ENCODE data around the gene TVP23C. TPM values are rescaled to one million over a fixed set of nuclear protein-coding genes. Genes with fewer than 3 reads are reported as not detected.

Gene TVP23C
- total and polyA plus RNA-seq, 2 donors (not counting 3 experiments of a cell fraction or from before 2014, with no cell fraction given): 6.4 to 36.3 TPM

DNA sequence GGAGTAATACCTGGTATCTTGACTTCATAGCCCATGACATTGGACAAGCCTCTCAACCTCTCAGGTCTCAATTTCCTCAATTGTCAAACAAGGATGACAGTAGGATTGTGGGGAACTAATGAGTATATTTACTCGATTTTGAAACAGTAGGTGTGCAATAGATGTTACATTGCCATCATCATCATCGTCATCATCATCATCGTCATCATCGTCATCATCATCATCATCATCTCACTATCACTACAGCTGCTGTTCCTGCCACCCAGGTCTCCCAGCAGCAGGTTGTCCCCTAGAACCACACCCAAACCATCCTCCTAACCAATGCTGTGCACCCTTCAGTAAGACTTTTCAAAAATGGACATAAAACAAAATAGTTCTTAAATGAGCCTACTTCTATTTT, 71.1 kb downstream of the TVP23C start:
- BruUV-seq (replicated peaks): no TSS peak
- ChIA-PET POLR2A (no interaction called here), CTCF (interaction anchor here (1.1 to 5.6 kb wide), 3 partner anchors 10 to 55 kb away, joined by 3 to 42 read pairs (median 11); no protein-coding TSS in a partner anchor)
- Histone ChIP-seq H3K4me3 (replicated peaks in 1 of 3; ENCODE audit: insufficient read depth in 1 of 3, low read depth in 1 of 3, low read length in 3 of 3) (no peak overlapping the region), H3K9ac (replicated peaks; ENCODE audit: extremely low read depth, insufficient read depth, low read length) (no peak overlapping the region), H3K4me2 (ENCODE audit: insufficient read depth, low read length) (no peak overlapping the region), H3K27ac (ENCODE audit: insufficient read depth, low read depth, low read length) (peak overlapping the region; percentile 91), H3K9me1 (replicated peaks; ENCODE audit: control insufficient read depth, extremely low read depth, insufficient read depth, low read length) (no peaks in the 10 kb centered on the region), H4K20me1 (replicated peaks; ENCODE audit: control insufficient read depth, extremely low read depth, insufficient read depth, low read length) (no peaks in the 10 kb centered on the region), H3K4me1 (ENCODE audit: control insufficient read depth, extremely low read depth, insufficient read depth, low read length) (peaks cover 23% of the 10 kb centered on the region), H3K27me3 (ENCODE audit: control insufficient read depth in 2 of 2, insufficient read depth in 2 of 2, low read length in 2 of 2) (no peaks in the 10 kb centered on the region), H2AFZ (ENCODE audit: low read depth, low read length) (no peak overlapping the region), H3K36me3 (ENCODE audit: control insufficient read depth in 2 of 2, extremely low read depth in 1 of 2, insufficient read depth in 2 of 2, low read length in 2 of 2) (peaks cover 0 to 4% of the 10 kb centered on the region in 2 experiments), H3K9me3 (replicated peaks; ENCODE audit: control insufficient read depth, insufficient read depth, low read length) (no peaks in the 10 kb centered on the region), H3K79me2 (ENCODE audit: control insufficient read depth, insufficient read depth, low read length) (no peaks in the 10 kb centered on the region)
- dilution Hi-C loops (cut with MboI; ENCODE audit: extremely low pct_ligation_motif_present, low sequenced_read_pairs): no loop called here
- FAIRE-seq (no peak), DNase-seq (ENCODE audit: low read depth, low spot score) (no peak)
- intact Hi-C loops (cut with micrococcal nuclease): loop anchor here (5.0 kb wide), 1 partner anchor 95 kb away; no protein-coding TSS in a partner anchor
- TF ChIP-seq, protein P1, sequence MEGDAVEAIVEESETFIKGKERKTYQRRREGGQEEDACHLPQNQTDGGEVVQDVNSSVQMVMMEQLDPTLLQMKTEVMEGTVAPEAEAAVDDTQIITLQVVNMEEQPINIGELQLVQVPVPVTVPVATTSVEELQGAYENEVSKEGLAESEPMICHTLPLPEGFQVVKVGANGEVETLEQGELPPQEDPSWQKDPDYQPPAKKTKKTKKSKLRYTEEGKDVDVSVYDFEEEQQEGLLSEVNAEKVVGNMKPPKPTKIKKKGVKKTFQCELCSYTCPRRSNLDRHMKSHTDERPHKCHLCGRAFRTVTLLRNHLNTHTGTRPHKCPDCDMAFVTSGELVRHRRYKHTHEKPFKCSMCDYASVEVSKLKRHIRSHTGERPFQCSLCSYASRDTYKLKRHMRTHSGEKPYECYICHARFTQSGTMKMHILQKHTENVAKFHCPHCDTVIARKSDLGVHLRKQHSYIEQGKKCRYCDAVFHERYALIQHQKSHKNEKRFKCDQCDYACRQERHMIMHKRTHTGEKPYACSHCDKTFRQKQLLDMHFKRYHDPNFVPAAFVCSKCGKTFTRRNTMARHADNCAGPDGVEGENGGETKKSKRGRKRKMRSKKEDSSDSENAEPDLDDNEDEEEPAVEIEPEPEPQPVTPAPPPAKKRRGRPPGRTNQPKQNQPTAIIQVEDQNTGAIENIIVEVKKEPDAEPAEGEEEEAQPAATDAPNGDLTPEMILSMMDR (IDR thresholded peaks at IDR 0.05; ENCODE audit: extremely low read depth in 1 of 2, insufficient read depth in 1 of 2, low read depth in 1 of 2, low read length in 2 of 2): no peak
- TF ChIP-seq MYC (IDR thresholded peaks at IDR 0.05; ENCODE audit: low read depth, low read length) (no peak), POLR2A (IDR thresholded peaks at IDR 0.05; ENCODE audit: low read depth, low read length) (no peak), JUN (IDR thresholded peaks at IDR 0.05; ENCODE audit: borderline replicate concordance, insufficient read depth, insufficient read length, low read depth) (no peak)
- TF ChIP-seq, protein P2, sequence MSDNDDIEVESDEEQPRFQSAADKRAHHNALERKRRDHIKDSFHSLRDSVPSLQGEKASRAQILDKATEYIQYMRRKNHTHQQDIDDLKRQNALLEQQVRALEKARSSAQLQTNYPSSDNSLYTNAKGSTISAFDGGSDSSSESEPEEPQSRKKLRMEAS (IDR thresholded peaks at IDR 0.05; ENCODE audit: insufficient read depth, insufficient read length): no peak

All from endothelial cell of umbilical vein (primary cell).